ENCODE data around the gene CCDC57.
A peak's percentile ranks its signal among the peaks of the same experiment; 100 is the strongest.
"Not testable (repeated sequence)": the region's sequence is repeated elsewhere in the genome, so short reads cannot be mapped to it uniquely, and the experiment has no call there.

The CCDC57 gene

GRCh38 chr17:82202981-82203380 is 9.7 kb downstream of the CCDC57 start:
- peak; percentile 50 for DNase-seq

GRCh38 chr17:82201498-82201910 is 11.1 kb downstream of the CCDC57 start:
- no peak for ATAC-seq
- DNase-seq, result peak; percentile 22

More at GRCh38 chr17:82202981-82203380, 9.7 kb downstream of the CCDC57 start:
- peak; percentile 36 for ATAC-seq

- DNase-seq (peak; percentile 74), ATAC-seq (peak; percentile 86)
Measured at GRCh38 chr17:82200743-82201497, 11.7 kb downstream of the CCDC57 start.

DNA sequence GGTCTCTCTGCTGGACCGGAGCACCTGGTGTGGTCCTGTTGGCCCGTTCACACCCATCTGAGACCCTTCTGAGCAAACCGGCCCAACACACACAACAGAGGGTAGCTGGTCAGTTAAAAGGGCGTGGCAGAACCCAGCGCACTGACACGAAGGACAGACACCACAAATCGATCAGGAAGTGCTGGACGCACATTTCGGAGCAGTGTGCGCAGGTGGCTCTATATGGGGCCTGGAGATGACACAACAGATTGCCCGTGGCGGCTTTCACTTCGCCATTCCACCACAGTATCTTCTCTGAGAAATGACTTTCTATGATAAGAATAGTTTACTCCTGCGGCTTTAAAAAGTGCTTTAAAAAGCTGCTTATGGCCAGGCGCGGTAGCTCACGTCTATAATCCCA is 12.5 kb downstream of the CCDC57 start:
- no peak for ATAC-seq
- no peak for DNase-seq

DNA sequence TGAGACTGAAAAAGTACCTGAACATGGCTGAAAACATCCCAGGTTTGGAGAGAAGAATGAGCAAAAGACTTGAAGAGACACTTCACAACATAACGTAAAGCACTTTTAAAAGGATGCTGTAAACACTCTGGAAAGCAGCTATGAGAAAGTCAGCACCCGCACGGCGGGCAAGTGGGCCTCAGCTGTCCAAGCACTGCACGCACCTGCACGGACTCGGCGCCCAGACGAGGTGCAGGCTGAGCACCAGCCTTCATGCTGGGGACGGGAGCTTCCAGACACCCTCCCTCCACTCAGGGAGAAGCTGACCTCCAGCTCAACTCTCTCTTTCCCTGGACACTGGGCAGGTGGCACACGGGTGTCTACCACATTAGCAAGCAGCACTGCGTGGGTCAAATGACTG is 13.1 kb downstream of the CCDC57 start:
- no peak for DNase-seq
- ATAC-seq, result no peak

DNA sequence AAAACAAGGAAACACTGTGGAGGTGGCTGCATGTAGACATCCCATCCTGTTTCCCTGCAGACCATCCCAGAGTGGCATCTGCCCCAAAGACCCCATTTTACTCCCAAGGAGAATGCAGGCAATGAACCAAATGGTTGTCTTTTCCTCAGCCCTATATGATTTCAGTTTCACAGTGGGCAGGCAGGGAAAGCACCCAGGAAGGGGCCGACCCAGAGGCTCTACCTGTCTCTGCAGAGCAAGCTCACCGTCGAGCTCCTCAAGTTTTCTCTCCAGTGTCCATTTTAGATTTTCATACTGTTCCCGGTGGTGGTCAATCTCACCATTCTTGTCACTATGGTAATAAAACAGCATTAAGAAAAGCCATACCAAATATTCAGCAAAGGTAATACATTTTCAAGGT is 14.6 kb downstream of the CCDC57 start:
- DNase-seq (no peak), ATAC-seq (no peak)

DNA sequence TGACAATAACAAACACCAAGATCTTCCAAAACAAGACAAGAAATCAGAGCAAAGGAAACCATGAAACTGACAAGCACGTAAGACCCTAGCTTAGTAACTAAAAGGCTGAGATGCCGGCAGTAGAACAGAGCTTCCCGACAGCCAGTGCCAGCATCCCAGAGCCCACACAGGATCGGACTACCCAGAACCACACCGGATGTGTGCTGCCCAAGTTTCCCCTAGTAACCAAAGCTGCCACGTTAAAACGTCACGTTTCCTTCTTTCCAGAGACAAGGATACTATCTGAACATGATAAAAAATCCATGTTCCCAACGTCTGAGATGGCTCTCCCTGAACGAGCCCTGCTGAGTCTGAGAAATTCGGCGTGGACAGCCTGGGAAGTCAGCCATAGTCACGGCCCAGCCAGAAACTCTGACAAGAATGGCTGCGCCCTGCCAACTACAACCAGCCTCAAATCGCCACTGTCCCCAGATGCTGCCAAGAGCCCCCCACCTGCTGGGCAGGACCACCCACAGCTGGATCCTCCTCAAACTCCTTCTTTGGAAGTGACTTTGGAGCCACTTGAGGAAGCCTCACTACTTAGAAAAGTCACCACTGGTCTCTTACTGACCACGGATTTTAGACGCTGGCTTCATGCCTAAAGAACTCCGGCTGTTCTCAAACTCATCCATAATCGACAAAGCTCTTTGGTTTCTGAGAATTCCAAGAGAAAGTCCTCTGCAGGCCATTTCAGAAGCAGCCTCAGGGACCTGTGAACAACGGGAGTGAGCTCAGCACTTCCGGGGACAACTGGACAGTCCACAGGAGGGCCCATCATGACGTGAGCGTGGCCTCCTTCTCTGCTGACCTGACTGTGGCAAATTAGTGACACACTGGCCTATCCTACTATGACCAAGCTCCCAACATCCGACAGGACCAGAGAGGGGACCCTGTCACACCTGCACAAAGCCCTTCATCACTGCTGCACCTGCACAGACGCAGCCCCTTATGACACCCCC is 16.7 kb downstream of the CCDC57 start:
- ATAC-seq (no peak), DNase-seq (no peak)

DNA sequence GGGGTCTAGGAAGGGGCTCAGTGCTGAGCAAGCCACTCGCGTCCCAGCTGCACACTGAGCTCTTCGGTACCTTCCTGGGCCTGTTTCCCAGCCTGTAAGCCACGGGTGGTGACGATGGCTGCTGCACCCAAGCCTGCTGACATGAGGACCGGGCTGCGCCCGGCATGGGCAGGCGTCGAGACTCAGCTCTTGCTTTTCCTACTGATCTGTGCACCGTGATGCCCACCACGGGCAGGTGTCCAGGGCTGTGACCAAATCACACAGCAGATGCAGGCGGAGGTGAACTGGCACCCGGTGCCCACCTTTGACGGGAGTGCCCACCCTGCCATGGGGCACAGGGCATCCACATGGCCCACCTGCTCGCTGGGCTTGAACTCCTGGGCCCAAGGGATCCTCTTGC is 17.9 kb downstream of the CCDC57 start:
- DNase-seq, result no peak
- no peak for ATAC-seq

DNA sequence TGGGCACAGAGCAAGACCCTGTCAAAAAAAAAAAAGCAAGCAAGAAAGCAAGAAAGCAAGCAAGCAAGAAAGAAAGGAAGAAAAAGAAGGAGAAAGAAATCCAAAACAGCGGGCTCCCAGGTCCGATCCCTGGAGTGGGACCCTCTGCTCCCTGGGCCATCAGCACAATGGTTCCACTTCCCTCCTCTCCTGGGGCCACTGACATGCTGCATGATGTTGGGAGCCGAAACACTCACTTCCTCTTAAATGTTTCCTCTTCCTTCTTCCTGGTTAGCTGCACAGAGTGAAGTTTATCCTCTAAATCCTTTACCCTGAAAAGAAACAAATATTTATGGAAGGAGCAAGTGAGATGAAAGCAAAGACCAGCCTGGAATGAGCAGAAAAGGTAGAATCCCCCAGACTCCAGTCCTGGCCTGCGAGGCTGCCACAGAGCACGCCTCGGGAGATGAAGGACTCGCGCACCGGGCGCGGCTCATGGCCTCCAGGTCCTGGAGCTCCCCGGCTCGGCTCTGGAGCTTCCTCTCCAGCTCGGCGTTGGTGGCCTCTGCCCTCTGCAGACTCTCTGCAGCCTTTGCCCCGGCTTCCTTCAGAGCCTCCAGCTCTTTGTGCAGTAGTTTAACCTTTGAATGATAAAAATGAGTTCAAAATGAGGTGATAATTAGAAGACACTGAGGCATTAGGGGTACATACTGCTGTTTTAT is 19.0 kb downstream of the CCDC57 start:
- ATAC-seq (no peak), DNase-seq (no peak)

DNA sequence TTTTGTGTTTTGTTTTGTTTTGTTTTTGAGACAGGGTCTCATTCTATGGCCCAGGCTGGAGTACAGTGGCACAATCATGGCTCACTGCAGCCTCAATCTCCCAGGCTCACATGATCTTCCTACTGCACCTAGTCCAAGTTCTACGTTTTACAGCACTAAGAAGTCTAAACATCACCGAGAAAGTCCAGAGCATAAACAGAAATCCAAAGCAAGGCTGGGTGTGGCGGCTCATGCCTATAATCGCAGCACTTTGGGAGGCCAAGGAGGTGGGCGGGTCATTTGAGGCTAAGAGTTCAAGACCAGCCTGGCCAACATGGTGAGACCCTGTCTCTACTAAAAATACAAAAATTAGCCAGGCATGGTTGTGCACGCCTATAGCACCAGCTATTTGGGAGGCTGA is 19.6 kb downstream of the CCDC57 start:
- not testable (repeated sequence) for DNase-seq, ATAC-seq

DNA sequence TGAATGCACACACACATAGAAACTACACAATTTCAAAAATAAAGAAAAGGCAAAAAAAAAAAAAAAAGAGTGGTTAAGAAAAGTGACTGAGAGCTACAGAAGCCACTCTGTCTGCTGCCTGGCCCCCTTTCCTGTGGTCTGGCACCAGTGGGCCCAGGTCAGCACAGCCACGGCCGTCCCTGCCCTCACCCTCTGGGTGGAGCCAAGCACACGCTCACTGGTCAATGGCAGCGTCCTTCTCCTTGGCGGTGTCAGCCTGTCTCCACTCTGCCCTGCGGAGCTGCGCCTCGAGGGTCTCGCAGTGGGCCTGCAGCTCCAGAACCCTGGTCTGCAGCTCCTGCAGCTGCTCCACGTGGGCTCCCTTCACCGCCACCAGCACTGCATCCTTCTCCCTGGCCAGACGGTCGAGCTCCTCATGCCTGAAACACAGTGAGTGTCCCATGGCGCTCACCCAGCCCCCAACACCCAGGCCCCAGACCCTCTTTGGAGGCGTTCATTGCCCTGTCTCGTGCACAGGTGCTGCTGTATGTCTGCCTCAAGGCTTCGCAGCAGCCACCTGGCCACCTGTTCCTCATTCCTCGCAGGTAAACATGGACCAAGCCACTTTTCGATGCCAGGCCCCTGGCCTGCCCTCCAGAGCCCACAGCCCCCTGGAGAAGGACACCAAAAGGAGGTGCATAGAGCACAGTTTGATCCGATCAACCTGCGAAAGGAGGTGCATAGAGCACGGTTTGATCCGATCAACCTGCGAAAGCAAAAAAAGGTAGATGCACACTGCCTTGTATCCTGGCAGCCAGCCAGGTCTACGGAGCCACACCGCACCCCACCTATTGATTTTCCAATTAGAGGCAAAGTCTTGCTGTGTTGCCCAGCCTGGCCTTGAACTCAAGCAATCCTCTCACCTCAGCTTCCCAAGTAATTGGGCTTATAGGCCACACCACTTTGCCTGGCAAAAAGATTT is 24.4 kb downstream of the CCDC57 start:
- no peak for DNase-seq
- no peak for ATAC-seq

- DNase-seq (no peak), ATAC-seq (no peak)
Measured at GRCh38 chr17:82187500-82187899, 25.1 kb downstream of the CCDC57 start.

- DNase-seq (no peak), ATAC-seq (no peak)
Measured at GRCh38 chr17:82186221-82186620, 26.4 kb downstream of the CCDC57 start.

DNA sequence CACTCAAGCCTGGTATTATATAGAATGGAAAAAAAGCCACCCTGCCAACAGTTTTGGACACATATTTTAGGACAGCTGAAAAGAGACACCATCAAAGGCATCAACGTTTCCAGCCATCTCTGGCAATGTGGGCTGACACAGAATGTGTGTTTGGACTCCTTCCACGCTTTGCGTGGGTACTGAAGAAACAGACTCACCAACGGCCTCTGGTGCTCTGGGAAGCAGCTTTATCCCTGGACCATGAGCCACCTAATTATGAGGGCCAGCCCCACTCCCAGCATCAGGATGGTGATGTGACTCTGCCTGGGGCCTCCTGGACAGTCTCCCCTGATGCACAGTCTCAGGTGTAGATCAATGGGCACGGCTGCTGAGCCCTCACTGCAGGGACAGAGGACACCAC is 27.9 kb downstream of the CCDC57 start:
- no peak for DNase-seq
- ATAC-seq, result no peak

DNA sequence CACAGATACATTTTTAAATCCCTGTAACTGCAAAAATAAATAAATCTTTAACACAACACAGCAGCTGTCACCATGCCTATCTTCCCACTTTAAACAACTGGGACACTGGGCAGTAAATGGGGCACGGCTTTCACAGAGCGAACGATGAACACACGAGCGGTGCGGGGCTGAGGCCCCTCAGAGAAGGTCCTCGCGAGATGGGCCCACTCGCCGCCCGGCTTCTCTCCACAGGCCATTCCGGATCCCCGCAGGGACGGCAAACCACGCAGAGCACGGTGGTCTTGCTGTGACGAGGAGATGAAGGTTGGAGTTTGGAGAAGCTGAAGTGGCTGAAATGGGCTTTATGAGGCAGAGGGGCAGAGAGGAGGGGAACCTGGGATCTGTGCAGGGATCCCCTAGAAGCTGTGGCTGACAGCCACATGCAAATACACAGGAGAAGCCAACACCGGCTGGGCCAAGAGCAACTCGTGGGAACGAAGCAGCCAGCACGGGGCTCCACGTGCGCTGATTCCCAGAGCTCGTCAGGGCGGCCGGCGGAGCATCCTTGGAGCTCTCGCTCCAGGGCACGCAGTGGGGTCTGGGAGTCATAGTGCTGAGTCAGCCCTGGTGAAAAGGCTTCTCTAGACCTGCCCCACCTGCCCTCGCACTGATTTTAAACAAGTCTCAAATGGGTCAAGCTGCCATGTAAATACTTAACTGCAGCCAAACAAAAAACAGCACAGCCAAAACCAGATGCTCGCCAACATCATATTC is 31.7 kb downstream of the CCDC57 start:
- no peak for ATAC-seq
- no peak for DNase-seq

DNA sequence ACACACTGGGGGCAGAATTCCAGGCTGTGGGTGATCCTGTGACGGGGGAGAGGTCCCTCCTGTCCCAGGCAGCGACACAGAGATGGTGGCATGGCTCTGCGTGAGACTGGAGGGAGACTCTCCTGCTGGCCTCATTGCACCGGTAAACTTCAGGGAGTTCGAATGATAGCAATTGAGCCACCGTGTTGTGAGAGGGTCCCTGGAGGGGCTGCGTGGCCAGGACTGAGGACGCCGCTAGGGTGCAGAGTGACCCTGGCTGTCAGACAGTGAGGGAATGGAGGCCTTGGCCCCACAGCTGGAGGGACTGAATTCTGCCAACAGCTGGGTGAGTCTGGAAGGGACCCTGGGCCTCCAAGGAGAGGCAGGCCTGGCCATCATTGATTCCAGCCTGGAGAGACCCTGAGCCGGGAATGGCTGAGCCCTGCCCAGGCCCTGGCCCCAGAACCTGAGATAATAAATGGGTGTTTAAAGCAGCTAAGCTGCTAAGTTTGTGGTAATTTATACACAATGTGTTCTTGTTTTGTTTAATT is 32.6 kb downstream of the CCDC57 start:
- no peak for DNase-seq
- no peak for ATAC-seq

DNA sequence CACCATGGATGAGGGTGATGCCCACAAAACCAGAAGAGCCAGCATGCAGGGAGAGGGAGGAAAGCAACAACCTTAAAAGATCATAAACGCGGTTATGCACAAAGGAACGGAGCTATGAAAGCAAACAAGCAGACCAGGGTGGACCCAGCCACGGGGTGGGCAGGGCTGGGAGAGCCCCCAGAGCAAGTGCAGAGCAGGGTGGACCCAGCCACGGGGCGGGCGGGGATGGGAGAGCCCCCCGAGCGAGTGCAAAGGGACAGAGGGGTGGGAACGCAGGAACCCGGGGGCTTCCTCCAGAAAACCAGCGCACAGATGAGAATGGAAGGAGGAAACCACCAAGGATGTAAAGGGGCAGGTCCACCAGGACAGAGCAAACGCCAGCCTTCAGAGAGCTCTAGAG is 33.2 kb downstream of the CCDC57 start:
- no peak for ATAC-seq
- no peak for DNase-seq

- no peak for ATAC-seq
- no peak for DNase-seq
Measured at GRCh38 chr17:82178499-82179261, 34.0 kb downstream of the CCDC57 start.

DNA sequence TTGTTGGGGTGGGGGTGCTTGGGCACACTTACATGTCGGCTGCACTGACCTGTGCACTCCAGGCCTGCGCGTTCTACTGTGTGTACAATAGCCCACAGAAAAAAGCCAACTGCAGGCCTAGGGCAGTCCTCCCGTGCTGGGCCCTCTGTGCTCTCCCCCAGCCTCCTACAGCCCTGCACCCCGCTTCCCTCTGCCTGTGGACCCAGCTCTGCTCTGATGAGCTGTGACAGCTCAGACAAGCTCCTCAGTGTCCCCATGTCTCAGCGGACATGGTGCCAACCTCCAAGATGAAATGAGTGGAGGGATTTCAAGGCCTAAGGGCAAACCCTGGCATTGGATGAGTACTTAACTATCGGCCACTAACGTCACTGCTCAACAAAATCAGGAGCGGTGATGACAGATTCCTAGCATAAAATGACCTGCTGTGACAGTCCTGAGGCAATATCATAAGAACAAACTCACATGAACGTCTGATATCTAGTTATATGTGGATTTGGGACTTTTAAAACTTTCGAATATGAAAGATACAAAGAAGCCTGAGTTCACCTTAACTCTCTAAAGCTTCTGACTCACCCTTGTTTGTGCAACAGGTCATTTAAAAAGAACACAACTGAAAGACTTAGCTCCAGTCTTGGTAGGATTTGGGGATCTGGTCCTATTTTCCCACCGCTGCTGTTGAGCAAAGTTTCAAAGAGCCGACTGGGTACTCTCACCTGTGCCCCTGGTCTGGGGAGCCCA is 34.7 kb downstream of the CCDC57 start:
- no peak for DNase-seq
- ATAC-seq, result no peak
